ENCODE measurements around the gene CYP39A1. TPM values are rescaled to one million over a fixed set of nuclear protein-coding genes. Genes with fewer than 3 reads are reported as not detected.

CYP39A1 gene
- total and polyA plus RNA-seq, 9 of the 15 experiments (the other 6 are each of a cell fraction or from before 2014, with no cell fraction given): not detected

DNA sequence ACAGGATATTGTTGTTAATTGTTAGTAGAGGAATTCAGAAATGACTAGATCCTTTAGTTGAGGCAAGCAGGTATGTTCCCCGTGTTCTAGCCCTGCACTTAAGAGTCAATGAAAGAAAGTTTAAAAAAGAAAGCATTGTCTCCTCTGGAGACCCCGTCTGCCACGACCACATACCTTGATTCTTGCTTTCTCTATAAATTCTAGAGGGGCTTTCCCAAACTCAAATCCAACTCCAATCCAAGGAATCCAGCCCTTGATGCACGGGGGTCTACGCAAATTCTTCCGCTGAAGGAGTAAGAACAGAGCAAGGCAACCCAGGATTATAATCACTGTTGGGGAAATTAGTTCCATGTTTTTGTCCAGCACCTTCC lies 401 bp downstream of the CYP39A1 start:
- ChIA-PET POLR2A (no interaction called here), CTCF (ENCODE audit: low intra/inter-chr PET ratio) (no interaction called here)
- 1% methylated on average over 6 of the region's 6 CpGs for WGBS (ENCODE audit: insufficient coverage, low coverage, missing lambda C conversion rate)
- H3K27me3 ChIP-seq (ENCODE audit: control insufficient read depth in 2 of 2, insufficient read depth in 2 of 2, low read length in 2 of 2): peaks cover 2 to 11% of the 10 kb centered on the region in 2 experiments; a peak in 3 of 5 replicates
- H3K4me1 ChIP-seq (replicated peaks in 1 of 2; ENCODE audit: control insufficient read depth in 2 of 2, insufficient read depth in 2 of 2, low read length in 2 of 2): peaks cover 0 to 10% of the 10 kb centered on the region in 2 experiments; a peak in 2 of 5 replicates
- H3K9me3 ChIP-seq (replicated peaks; ENCODE audit: control insufficient read depth, insufficient read depth, low read depth, low read length): no peaks in the 10 kb centered on the region
- H3K36me3 ChIP-seq (ENCODE audit: control insufficient read depth, insufficient read depth, low read length): no peaks in the 10 kb centered on the region
- in situ Hi-C loops (cut with MboI) (no loop called here), intact Hi-C loops (cut with micrococcal nuclease) (no loop called here)
- H3K27ac ChIP-seq (ENCODE audit: extremely low read depth, low read depth, low read length): no peak overlapping the region
- no peaks in the 10 kb centered on the region for H4K20me1 ChIP-seq (replicated peaks; ENCODE audit: control insufficient read depth, insufficient read depth, low read length)
- H3K4me3 ChIP-seq: no peak overlapping the region
- no peak for ATAC-seq
- peak overlapping the region; percentile 83; the same call in 1 of the 2 replicates for H3K4me2 ChIP-seq (ENCODE audit: insufficient read depth, low read length)
- BruUV-seq (replicated peaks): no TSS peak
- H3K79me2 ChIP-seq (ENCODE audit: control insufficient read depth, insufficient read depth, low read length): no peaks in the 10 kb centered on the region
- no peak for DNase-seq (ENCODE audit: extremely low read depth in 1 of 4, low spot score in 3 of 4)
- TF ChIP-seq NR2C2 (CRISPR knock-in tag; IDR thresholded peaks at IDR 0.05) (no peak), NR2C2 (tag; IDR thresholded peaks at IDR 0.05) (no peak), HMG20B (CRISPR knock-in tag; IDR thresholded peaks at IDR 0.05) (no peak), PHF20 (IDR thresholded peaks at IDR 0.05; ENCODE audit: partially characterized antibody) (no peak), ZNF280B (CRISPR knock-in tag; IDR thresholded peaks at IDR 0.05) (no peak), CCNT2 (IDR thresholded peaks at IDR 0.05; ENCODE audit: borderline replicate concordance, extremely low read depth, insufficient read length, low read depth, low read length) (no peak), ATF1 (CRISPR knock-in tag; IDR thresholded peaks at IDR 0.05) (no peak), ATF1 (tag; IDR thresholded peaks at IDR 0.05) (no peak), NFYB (IDR thresholded peaks at IDR 0.05; ENCODE audit: extremely low read depth, insufficient read length) (no peak), MCM5 (IDR thresholded peaks at IDR 0.05; ENCODE audit: low read depth) (no peak), ZC3H4 (CRISPR knock-in tag; IDR thresholded peaks at IDR 0.05; ENCODE audit: borderline replicate concordance) (no peak), CAMTA2 (CRISPR knock-in tag; conservative IDR thresholded peaks at IDR 0.05) (no peak), TRIM28 (IDR thresholded peaks at IDR 0.05) (no peak)
- no peak for FAIRE-seq
- no peaks in the 10 kb centered on the region for H3K9me1 ChIP-seq (ENCODE audit: control insufficient read depth, insufficient read depth, low read length)
- peak overlapping the region; percentile 92 for H2AFZ ChIP-seq (ENCODE audit: low read depth, low read length)
- no peak overlapping the region for H3K9ac ChIP-seq (ENCODE audit: insufficient read depth in 1 of 2, low read depth in 2 of 2, low read length in 2 of 2)

Data from K562 (cell line).